ENCODE measurements around the gene OBP2A. TPM values are rescaled to one million over a fixed set of nuclear protein-coding genes. Genes with fewer than 3 reads are reported as not detected.

The OBP2A gene
- total RNA-seq, 1 donor from 2014 or later, result not detected

DNA sequence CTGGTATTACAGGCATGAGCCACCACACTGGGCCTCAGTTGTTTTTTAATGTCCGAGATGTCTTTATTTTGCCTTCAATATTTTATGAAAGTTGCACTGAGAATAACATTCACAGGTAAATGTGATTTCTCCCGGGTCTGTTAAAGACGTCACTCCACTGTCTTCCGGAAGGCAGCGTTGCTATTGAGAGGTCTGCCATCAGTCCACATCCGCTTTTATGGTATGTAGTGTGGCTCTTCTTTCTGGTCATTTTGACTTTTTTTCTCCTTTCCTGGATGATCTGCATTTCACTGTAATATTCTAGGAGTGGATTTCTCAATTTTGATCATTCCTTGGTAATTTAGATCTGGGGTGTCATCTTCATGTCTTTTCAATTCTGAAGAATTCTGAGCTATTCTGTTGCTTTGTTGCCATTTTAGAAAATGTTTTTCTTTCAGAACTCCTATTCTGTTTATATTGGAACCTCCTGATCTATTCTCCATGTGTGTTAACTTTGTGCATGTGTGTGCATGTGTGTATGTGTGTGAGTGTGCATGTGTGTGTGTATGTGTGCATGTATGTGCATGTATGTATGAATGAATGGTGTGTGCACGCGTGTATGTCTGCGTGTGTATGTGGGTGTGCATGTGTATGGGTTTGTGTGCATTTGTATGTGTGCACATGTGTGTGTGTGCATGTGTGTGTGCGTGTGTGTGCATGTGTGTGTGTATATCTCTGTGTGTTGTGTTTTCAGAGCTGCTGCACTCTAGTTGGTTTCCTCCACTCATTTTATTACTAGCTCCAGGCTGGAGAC lies 26.6 kb upstream of the OBP2A start:
- peaks cover 5% of the 10 kb centered on the region for H3K9me3 Mint-ChIP-seq (ENCODE audit: low read depth)
- DNase-seq (ENCODE audit: low spot score, unreplicated experiment), result no peak
- TF ChIP-seq, protein P1, sequence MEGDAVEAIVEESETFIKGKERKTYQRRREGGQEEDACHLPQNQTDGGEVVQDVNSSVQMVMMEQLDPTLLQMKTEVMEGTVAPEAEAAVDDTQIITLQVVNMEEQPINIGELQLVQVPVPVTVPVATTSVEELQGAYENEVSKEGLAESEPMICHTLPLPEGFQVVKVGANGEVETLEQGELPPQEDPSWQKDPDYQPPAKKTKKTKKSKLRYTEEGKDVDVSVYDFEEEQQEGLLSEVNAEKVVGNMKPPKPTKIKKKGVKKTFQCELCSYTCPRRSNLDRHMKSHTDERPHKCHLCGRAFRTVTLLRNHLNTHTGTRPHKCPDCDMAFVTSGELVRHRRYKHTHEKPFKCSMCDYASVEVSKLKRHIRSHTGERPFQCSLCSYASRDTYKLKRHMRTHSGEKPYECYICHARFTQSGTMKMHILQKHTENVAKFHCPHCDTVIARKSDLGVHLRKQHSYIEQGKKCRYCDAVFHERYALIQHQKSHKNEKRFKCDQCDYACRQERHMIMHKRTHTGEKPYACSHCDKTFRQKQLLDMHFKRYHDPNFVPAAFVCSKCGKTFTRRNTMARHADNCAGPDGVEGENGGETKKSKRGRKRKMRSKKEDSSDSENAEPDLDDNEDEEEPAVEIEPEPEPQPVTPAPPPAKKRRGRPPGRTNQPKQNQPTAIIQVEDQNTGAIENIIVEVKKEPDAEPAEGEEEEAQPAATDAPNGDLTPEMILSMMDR (IDR thresholded peaks at IDR 0.05; ENCODE audit: unreplicated experiment), result no peak
- H3K27me3 Mint-ChIP-seq, result peaks cover 10% of the 10 kb centered on the region
- no peaks in the 10 kb centered on the region for H3K36me3 Mint-ChIP-seq (ENCODE audit: insufficient read depth)
- no peak overlapping the region for H3K27ac Mint-ChIP-seq
- H3K4me3 Mint-ChIP-seq (ENCODE audit: low read depth), result no peak overlapping the region
- H3K4me1 Mint-ChIP-seq (ENCODE audit: low read depth), result no peaks in the 10 kb centered on the region

DNA sequence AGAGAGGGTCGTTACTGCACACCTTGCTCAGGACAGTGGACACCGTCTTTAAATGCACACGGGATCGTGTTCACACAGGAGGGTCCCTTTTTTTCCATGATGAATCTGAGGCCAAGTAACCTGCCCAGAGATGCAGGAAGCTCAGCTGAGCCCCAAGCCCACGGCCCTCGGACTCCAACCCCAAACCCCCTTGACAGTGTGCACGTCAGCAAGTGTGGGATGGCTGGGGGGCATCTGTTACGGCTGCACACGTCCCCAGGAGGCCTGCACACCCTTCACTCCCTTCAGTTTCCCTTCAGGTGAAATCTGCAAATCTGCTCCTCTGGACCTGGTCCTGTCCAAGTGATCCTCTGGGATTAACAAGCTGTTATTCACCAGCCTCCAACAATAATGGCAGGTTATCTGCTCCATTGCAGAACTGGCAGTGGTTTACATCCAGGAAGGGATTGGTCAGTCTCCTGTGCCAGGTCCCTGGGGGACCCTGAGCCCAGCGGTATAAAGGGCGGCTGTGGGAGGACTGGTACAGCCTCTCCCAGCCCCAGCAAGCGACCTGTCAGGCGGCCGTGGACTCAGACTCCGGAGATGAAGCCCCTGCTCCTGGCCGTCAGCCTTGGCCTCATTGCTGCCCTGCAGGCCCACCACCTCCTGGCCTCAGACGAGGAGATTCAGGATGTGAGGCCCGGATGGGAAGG lies 24.9 kb upstream of the OBP2A start, which contains the start of gene LCN1:
Gene LCN1, plus strand, starts transcription at position 525 of the 692 bp plus-strand sequence. Its CDS starts 58 bp downstream, at position 583.
- TF ChIP-seq, protein P1 (IDR thresholded peaks at IDR 0.05; ENCODE audit: unreplicated experiment), result no peak
- H3K36me3 Mint-ChIP-seq (ENCODE audit: insufficient read depth), result no peaks in the 10 kb centered on the region
- peaks cover 10% of the 10 kb centered on the region for H3K27me3 Mint-ChIP-seq
- no peaks in the 10 kb centered on the region for H3K4me1 Mint-ChIP-seq (ENCODE audit: low read depth)
- peaks cover 5% of the 10 kb centered on the region for H3K9me3 Mint-ChIP-seq (ENCODE audit: low read depth)
- no peak for DNase-seq (ENCODE audit: low spot score, unreplicated experiment)
- no peak within 1 kb of the TSS for H3K4me3 Mint-ChIP-seq (ENCODE audit: low read depth)
- no peak within 1 kb of the TSS for H3K27ac Mint-ChIP-seq

DNA sequence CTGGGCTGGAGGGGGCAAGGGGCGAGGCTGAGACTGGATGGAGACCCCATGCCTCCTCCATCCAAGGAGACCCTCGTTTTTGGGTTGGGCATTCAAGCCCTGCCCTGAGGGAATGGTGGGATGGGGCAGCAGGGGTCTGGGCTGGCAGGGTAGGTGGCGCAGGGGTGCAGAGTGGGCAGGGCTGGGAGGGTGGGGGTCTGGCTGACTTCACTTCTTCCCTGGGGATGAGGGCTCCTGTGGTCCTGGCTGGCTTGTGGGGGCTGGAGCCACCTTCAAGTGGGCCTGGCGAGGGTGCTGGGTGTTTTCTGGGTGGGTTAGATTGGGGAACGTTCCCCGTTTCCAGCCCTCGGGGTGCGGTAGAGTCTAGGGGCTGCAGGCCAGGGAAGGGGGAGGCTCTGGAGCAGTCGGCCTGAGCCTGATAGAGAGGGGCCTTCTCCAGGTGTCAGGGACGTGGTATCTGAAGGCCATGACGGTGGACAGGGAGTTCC lies 24.3 kb upstream of the OBP2A start:
- Mint-ChIP-seq H3K4me3 (ENCODE audit: low read depth) (no peak overlapping the region), H3K9me3 (ENCODE audit: low read depth) (peaks cover 5% of the 10 kb centered on the region), H3K36me3 (ENCODE audit: insufficient read depth) (no peaks in the 10 kb centered on the region), H3K27ac (no peak overlapping the region), H3K27me3 (peaks cover 10% of the 10 kb centered on the region), H3K4me1 (ENCODE audit: low read depth) (no peaks in the 10 kb centered on the region)
- no peak for DNase-seq (ENCODE audit: low spot score, unreplicated experiment)
- TF ChIP-seq, protein P1 (IDR thresholded peaks at IDR 0.05; ENCODE audit: unreplicated experiment), result no peak

DNA sequence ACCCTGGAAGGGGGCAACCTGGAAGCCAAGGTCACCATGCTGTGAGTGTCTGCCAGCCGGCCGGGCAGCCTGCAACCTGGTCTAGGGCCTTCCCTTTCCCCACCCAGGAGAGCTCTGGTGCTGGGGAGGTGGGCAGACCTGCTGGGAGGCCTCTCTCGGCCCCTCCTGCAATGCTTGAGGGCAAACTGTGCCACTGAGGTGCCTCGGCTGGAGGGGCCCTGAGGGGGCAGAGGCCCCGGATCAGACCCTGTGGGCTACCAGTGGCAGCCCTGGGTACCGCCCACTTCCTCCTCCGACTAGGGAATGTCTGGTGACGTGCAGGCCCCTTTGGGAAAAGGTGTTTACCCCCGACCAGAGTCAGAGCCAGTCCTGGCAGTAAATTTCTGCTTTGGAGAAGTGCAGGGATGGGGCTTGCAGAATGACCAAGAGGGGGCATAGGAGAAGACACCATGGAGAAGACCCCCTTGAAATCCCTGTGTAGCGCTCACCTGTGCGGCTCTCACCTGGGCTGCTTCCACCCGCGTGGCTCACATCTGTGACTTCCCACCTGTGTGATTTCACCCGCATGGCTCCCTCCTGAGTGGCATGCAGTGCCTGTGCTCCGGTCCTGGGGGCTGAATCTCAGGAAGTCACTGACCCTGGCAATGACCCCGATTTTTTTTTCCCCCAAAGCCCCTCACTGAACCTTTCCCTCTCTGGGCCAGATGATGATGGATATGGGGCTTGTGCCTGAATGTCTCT lies 23.6 kb upstream of the OBP2A start:
- peaks cover 9% of the 10 kb centered on the region for H3K27me3 Mint-ChIP-seq
- no peak overlapping the region for H3K27ac Mint-ChIP-seq
- H3K36me3 Mint-ChIP-seq (ENCODE audit: insufficient read depth), result no peaks in the 10 kb centered on the region
- H3K9me3 Mint-ChIP-seq (ENCODE audit: low read depth), result peaks cover 5% of the 10 kb centered on the region
- TF ChIP-seq, protein P1 (IDR thresholded peaks at IDR 0.05; ENCODE audit: unreplicated experiment), result no peak
- DNase-seq (ENCODE audit: low spot score, unreplicated experiment), result no peak
- H3K4me1 Mint-ChIP-seq (ENCODE audit: low read depth), result no peaks in the 10 kb centered on the region
- H3K4me3 Mint-ChIP-seq (ENCODE audit: low read depth), result no peak overlapping the region

DNA sequence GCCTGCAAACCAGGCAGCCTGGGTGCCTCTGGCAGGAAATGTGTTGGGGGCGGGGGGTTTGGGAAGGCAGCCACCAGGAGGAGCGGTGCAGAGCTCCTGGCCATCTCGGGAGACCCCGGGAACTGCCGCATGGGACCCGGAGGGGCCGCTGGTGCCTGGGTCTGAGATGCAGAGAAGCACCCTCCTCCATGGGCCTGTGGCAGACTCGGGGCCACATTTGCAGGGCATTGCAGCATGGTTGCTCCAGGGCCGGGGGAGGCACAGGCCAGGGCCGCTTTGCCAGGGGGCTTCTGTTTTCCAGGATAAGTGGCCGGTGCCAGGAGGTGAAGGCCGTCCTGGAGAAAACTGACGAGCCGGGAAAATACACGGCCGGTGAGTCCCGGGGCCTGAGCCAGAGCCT lies 23.0 kb upstream of the OBP2A start:
- Mint-ChIP-seq H3K27ac (no peak overlapping the region), H3K4me3 (ENCODE audit: low read depth) (no peak overlapping the region), H3K4me1 (ENCODE audit: low read depth) (no peaks in the 10 kb centered on the region), H3K36me3 (ENCODE audit: insufficient read depth) (no peaks in the 10 kb centered on the region), H3K27me3 (peaks cover 5% of the 10 kb centered on the region), H3K9me3 (ENCODE audit: low read depth) (peaks cover 5% of the 10 kb centered on the region)
- no peak for DNase-seq (ENCODE audit: low spot score, unreplicated experiment)
- TF ChIP-seq, protein P1 (IDR thresholded peaks at IDR 0.05; ENCODE audit: unreplicated experiment), result no peak
